ENCODE data around the gene CCNF. TPM values are rescaled to one million over a fixed set of nuclear protein-coding genes. Genes with fewer than 3 reads are reported as not detected.

Gene CCNF
- total and polyA plus RNA-seq, 4 donors = 0.88 to 46.3 (median 1.8) TPM

DNA sequence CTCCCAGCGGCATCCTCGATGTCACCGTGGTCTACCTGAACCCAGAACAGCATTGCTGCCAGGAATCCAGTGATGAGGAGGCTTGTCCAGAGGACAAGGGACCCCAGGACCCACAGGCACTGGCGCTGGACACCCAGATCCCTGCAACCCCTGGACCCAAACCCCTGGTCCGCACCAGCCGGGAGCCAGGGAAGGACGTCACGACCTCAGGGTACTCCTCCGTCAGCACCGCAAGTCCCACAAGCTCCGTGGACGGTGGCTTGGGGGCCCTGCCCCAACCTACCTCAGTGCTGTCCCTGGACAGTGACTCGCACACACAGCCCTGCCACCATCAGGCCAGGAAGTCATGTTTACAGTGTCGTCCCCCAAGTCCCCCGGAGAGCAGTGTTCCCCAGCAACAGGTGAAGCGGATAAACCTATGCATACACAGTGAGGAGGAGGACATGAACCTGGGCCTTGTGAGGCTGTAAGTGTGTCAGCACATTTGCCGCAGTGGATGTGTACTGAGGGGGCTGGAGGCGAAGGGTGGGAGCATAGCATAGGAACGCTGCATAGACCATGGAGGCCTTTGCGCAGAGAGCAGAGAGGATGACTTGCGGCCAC is 27.4 kb downstream of the CCNF start:
- Histone ChIP-seq H3K36me3 (ENCODE audit: control insufficient read depth in 4 of 4, insufficient read depth in 3 of 4, low read depth in 1 of 4, low read length in 3 of 4) (no peaks in the 10 kb centered on the region), H3K27ac (ENCODE audit: low read depth in 1 of 2, low read length in 2 of 2) (no peak overlapping the region), H3K27me3 (ENCODE audit: control insufficient read depth in 4 of 4, insufficient read depth in 4 of 4, low read length in 3 of 4) (no peaks in the 10 kb centered on the region), H3K9ac (ENCODE audit: low read depth in 1 of 2, low read length in 2 of 2) (no peak overlapping the region), H3K9me3 (ENCODE audit: control insufficient read depth in 4 of 4, low read length in 3 of 4) (no peaks in the 10 kb centered on the region), H3K4me3 (ENCODE audit: low read depth in 1 of 3, low read length in 3 of 3) (no peak overlapping the region), H3K4me1 (ENCODE audit: control insufficient read depth in 4 of 4, insufficient read depth in 4 of 4, low read length in 3 of 4) (peaks cover 7 to 16% (median 13%) of the 10 kb centered on the region in 4 donors)
- DNase-seq (ENCODE audit: low spot score) = no peak
- no peak for TF ChIP-seq TAF1 (conservative IDR thresholded peaks at IDR 0.05)
- no peak for TF ChIP-seq FOXA1 (IDR thresholded peaks at IDR 0.05)
- TF ChIP-seq JUND (IDR thresholded peaks at IDR 0.05) = no peak
- TF ChIP-seq, protein P1, sequence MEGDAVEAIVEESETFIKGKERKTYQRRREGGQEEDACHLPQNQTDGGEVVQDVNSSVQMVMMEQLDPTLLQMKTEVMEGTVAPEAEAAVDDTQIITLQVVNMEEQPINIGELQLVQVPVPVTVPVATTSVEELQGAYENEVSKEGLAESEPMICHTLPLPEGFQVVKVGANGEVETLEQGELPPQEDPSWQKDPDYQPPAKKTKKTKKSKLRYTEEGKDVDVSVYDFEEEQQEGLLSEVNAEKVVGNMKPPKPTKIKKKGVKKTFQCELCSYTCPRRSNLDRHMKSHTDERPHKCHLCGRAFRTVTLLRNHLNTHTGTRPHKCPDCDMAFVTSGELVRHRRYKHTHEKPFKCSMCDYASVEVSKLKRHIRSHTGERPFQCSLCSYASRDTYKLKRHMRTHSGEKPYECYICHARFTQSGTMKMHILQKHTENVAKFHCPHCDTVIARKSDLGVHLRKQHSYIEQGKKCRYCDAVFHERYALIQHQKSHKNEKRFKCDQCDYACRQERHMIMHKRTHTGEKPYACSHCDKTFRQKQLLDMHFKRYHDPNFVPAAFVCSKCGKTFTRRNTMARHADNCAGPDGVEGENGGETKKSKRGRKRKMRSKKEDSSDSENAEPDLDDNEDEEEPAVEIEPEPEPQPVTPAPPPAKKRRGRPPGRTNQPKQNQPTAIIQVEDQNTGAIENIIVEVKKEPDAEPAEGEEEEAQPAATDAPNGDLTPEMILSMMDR (IDR thresholded peaks at IDR 0.05; ENCODE audit: low read depth, low read length, missing input control) = no peak
- TF ChIP-seq NR2F2 (IDR thresholded peaks at IDR 0.05) = no peak
- TF ChIP-seq, protein P2, sequence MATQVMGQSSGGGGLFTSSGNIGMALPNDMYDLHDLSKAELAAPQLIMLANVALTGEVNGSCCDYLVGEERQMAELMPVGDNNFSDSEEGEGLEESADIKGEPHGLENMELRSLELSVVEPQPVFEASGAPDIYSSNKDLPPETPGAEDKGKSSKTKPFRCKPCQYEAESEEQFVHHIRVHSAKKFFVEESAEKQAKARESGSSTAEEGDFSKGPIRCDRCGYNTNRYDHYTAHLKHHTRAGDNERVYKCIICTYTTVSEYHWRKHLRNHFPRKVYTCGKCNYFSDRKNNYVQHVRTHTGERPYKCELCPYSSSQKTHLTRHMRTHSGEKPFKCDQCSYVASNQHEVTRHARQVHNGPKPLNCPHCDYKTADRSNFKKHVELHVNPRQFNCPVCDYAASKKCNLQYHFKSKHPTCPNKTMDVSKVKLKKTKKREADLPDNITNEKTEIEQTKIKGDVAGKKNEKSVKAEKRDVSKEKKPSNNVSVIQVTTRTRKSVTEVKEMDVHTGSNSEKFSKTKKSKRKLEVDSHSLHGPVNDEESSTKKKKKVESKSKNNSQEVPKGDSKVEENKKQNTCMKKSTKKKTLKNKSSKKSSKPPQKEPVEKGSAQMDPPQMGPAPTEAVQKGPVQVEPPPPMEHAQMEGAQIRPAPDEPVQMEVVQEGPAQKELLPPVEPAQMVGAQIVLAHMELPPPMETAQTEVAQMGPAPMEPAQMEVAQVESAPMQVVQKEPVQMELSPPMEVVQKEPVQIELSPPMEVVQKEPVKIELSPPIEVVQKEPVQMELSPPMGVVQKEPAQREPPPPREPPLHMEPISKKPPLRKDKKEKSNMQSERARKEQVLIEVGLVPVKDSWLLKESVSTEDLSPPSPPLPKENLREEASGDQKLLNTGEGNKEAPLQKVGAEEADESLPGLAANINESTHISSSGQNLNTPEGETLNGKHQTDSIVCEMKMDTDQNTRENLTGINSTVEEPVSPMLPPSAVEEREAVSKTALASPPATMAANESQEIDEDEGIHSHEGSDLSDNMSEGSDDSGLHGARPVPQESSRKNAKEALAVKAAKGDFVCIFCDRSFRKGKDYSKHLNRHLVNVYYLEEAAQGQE (IDR thresholded peaks at IDR 0.05) = no peak
- 97% methylated on average over 21 of the region's 21 CpGs for WGBS

GRCh38 chr16:2457267-2457666 is 28.0 kb downstream of the CCNF start:
- no peaks in the 10 kb centered on the region for H3K36me3 ChIP-seq (ENCODE audit: control insufficient read depth in 4 of 4, insufficient read depth in 3 of 4, low read depth in 1 of 4, low read length in 3 of 4)
- no peak for TF ChIP-seq ATF3 (IDR thresholded peaks at IDR 0.05)
- no peak for TF ChIP-seq SP1 (IDR thresholded peaks at IDR 0.05)
- TF ChIP-seq RAD21 (IDR thresholded peaks at IDR 0.05) = no peak
- TF ChIP-seq JUND (IDR thresholded peaks at IDR 0.05) = no peak
- no peak for TF ChIP-seq FOXA2 (IDR thresholded peaks at IDR 0.05)
- TF ChIP-seq RXRA (IDR thresholded peaks at IDR 0.05) = no peak
- TF ChIP-seq MAX (IDR thresholded peaks at IDR 0.05) = no peak
- no peak for TF ChIP-seq FOXA1 (IDR thresholded peaks at IDR 0.05)
- no peak for TF ChIP-seq HNF4A (conservative IDR thresholded peaks at IDR 0.05)
- TF ChIP-seq YY1 (IDR thresholded peaks at IDR 0.05) = no peak
- TF ChIP-seq, protein P1 (IDR thresholded peaks at IDR 0.05; ENCODE audit: low read depth, low read length, missing input control) = no peak
- no peak for TF ChIP-seq ZBTB33 (IDR thresholded peaks at IDR 0.05)
- no peak for TF ChIP-seq EGR1 (IDR thresholded peaks at IDR 0.05; ENCODE audit: low read depth in 2 of 2)
- no peak for TF ChIP-seq TAF1 (conservative IDR thresholded peaks at IDR 0.05)
- no peak for TF ChIP-seq NR2F2 (IDR thresholded peaks at IDR 0.05)
- TF ChIP-seq HNF4G (IDR thresholded peaks at IDR 0.05) = no peak
- TF ChIP-seq, protein P2 (IDR thresholded peaks at IDR 0.05) = no peak
- no peak for TF ChIP-seq GABPA (IDR thresholded peaks at IDR 0.05 in 1 of 2, conservative IDR thresholded peaks at IDR 0.05 in 1 of 2)
- WGBS = 88% methylated on average over 13 of the region's 13 CpGs

More at GRCh38 chr16:2457267-2457666, 28.0 kb downstream of the CCNF start:
- Histone ChIP-seq H3K4me1 (ENCODE audit: control insufficient read depth in 4 of 4, insufficient read depth in 4 of 4, low read length in 3 of 4) (peaks cover 7 to 16% (median 13%) of the 10 kb centered on the region in 4 donors), H3K27ac (ENCODE audit: low read depth in 1 of 2, low read length in 2 of 2) (no peak overlapping the region), H3K9me3 (ENCODE audit: control insufficient read depth in 4 of 4, low read length in 3 of 4) (no peaks in the 10 kb centered on the region), H3K9ac (ENCODE audit: low read depth in 1 of 2, low read length in 2 of 2) (no peak overlapping the region), H3K27me3 (ENCODE audit: control insufficient read depth in 4 of 4, insufficient read depth in 4 of 4, low read length in 3 of 4) (no peaks in the 10 kb centered on the region), H3K4me3 (ENCODE audit: low read depth in 1 of 3, low read length in 3 of 3) (no peak overlapping the region)
- no peak for DNase-seq (ENCODE audit: low spot score)
